Stomach (tissue), 9 donors: Measurements from ENCODE around the gene DCAKD. TPM values are rescaled to one million over a fixed set of nuclear protein-coding genes. Genes with fewer than 3 reads are reported as not detected.
A peak's percentile ranks its signal among the peaks of the same experiment; 100 is the strongest.

ENCODE experiments used
- DNase-seq, 2 donors: peaks; one replicate each; pipeline versions ENCODE4 v3.0.0 to v3.0.0-alpha.2; 2013 to 2019
- H3K27ac ChIP-seq, 5 donors: fragments of 200-600 bp in 4 of 5; sonication (generic) in 4 of 5; one replicate each; pipeline ENCODE4 v1.5.1; 2013 to 2019; ENCODE audit warnings: mild to moderate bottlenecking in 1 of 5, moderate library complexity in 1 of 5
- H3K27me3 ChIP-seq, 3 donors: fragments of 200-600 bp; sonication (generic); one replicate each; pipeline ENCODE4 v1.5.1; 2017 to 2019; ENCODE audit warnings: mixed run types in 1 of 3
- H3K36me3 ChIP-seq, 4 donors: fragments of 200-600 bp; sonication (generic); 1 replicate in 3 of 4; 2 replicates in 1 of 4; pipeline ENCODE4 v1.5.1; 2016 to 2019
- H3K4me1 ChIP-seq, 4 donors: fragments of 200-600 bp; sonication (generic); one replicate each; pipeline ENCODE4 v1.5.1; 2016 to 2019
- H3K4me3 ChIP-seq, 4 donors: fragments of 200-600 bp; sonication (generic) in 3 of 4; one replicate each; pipeline ENCODE4 v1.5.1; 2016 to 2019; ENCODE audit warnings: mild to moderate bottlenecking in 1 of 4
- H3K9me3 ChIP-seq, 4 donors: fragments of 200-600 bp; sonication (generic); one replicate each; pipeline ENCODE4 v1.5.1; 2016 to 2019
- EP300 ChIP-seq: sonication (generic); formaldehyde crosslinking; IDR thresholded peaks from one replicate; pipeline ENCODE4 v1.6.1; 2017; ENCODE audit warnings: antibody characterized with exemption
- POLR2A ChIP-seq, 4 donors: fragments of 450-650 bp; IDR thresholded peaks; one replicate each; pipeline ENCODE4 v1.6.1; 2016; ENCODE audit warnings: antibody characterized with exemption in 4 of 4, control low read depth in 2 of 4, mild to moderate bottlenecking in 1 of 4, moderate library complexity in 1 of 4
- POLR2AphosphoS5 ChIP-seq, 3 donors: sonication (generic); formaldehyde crosslinking; IDR thresholded peaks; one replicate each; pipeline ENCODE4 v1.6.1; 2016; ENCODE audit warnings: antibody characterized with exemption in 3 of 3
- WGBS, 5 donors: extraction: QIAGEN DNeasy Blood & Tissue Kit in 3 of 5; methylation state at CpG; one replicate each; pipeline versions ENCODE4 v1.1.5 to v1.1.7; 2013 to 2018; 5-methylcytosine and 5-hydroxymethylcytosine counted together
- intact Hi-C: fragments of 100-400 bp; cut with DNase I; formaldehyde crosslinking; loops from one replicate; pipeline ENCODE4 v1.15.1; 2023; ENCODE audit warnings: low total_unique reads
- polyA plus RNA-seq, 3 donors: library from polyadenylated mRNA; stranded (reverse); fragments of 200-250 nt; gene quantifications; one replicate each; pipeline ENCODE4 v1.2.3, GENCODE V29; 2013
- total RNA-seq, 5 donors: library from RNA; depleted of rRNA; stranded (reverse); fragments of >200 nt; gene quantifications; one replicate each; pipeline versions ENCODE4 v1.1.0 to v1.2.3, GENCODE V29; 2014 to 2016
- TF ChIP-seq, protein P1 (sequence below), 7 experiments: fragments of 450-650 bp in 4 of 7; fragments of 200-600 bp in 3 of 7; sonication (generic) in 3 of 7; IDR thresholded peaks; one replicate each; pipeline ENCODE4 v1.5.1; 2016 to 2019; ENCODE audit warnings: antibody characterized with exemption in 7 of 7, control low read depth in 2 of 7, mild to moderate bottlenecking in 1 of 7
- donor health status: healthy with polysubstance abuse.
- donor health status: Bipolar disorder and iron deficiency.
- donor health status: healthy.

The DCAKD gene
- total and polyA plus RNA-seq, 8 donors, result 2.3 to 22.9 (median 13.2) TPM

DNA sequence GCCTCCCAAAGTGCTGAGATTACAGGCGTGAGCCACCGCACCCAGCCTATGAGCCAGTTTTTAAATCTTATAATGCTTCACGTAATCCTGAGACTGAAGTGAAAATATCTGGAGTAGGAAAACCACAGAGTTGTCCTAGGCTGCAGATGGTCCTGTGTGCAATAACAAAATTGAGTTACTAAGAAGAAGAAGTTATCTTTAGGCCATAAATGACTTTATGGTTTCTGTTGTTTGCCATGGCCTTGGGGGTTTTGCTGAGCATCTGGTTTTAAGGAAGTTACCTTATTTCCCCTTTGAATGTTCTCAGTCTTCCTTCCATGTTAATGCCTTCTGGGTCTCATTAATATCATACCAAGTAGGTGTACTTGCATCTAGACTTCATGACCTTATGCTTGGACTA is 26.2 kb upstream of the DCAKD start:
- no peak for DNase-seq
- WGBS, 5 donors, result 81 to 90% (median 86%) methylated on average over 3 of the region's 3 CpGs
- H3K4me3 ChIP-seq, result no peak overlapping the region
- no peaks in the 10 kb centered on the region for H3K27me3 ChIP-seq
- TF ChIP-seq POLR2A (IDR thresholded peaks at IDR 0.05) (no peak), POLR2AphosphoS5 (IDR thresholded peaks at IDR 0.05) (no peak), EP300 (no peak)
- TF ChIP-seq, protein P1, sequence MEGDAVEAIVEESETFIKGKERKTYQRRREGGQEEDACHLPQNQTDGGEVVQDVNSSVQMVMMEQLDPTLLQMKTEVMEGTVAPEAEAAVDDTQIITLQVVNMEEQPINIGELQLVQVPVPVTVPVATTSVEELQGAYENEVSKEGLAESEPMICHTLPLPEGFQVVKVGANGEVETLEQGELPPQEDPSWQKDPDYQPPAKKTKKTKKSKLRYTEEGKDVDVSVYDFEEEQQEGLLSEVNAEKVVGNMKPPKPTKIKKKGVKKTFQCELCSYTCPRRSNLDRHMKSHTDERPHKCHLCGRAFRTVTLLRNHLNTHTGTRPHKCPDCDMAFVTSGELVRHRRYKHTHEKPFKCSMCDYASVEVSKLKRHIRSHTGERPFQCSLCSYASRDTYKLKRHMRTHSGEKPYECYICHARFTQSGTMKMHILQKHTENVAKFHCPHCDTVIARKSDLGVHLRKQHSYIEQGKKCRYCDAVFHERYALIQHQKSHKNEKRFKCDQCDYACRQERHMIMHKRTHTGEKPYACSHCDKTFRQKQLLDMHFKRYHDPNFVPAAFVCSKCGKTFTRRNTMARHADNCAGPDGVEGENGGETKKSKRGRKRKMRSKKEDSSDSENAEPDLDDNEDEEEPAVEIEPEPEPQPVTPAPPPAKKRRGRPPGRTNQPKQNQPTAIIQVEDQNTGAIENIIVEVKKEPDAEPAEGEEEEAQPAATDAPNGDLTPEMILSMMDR (IDR thresholded peaks at IDR 0.05), result no peak
- no peaks in the 10 kb centered on the region for H3K9me3 ChIP-seq
- H3K36me3 ChIP-seq, result peaks cover 10 to 62% (median 56%) of the 10 kb centered on the region in 4 donors
- intact Hi-C loops, result no loop called here
- peaks cover 0 to 48% (median 21%) of the 10 kb centered on the region in 4 donors for H3K4me1 ChIP-seq
- peak overlapping the region in 4 of 5 donors; percentile 15 to 75 (median 30) for H3K27ac ChIP-seq

DNA sequence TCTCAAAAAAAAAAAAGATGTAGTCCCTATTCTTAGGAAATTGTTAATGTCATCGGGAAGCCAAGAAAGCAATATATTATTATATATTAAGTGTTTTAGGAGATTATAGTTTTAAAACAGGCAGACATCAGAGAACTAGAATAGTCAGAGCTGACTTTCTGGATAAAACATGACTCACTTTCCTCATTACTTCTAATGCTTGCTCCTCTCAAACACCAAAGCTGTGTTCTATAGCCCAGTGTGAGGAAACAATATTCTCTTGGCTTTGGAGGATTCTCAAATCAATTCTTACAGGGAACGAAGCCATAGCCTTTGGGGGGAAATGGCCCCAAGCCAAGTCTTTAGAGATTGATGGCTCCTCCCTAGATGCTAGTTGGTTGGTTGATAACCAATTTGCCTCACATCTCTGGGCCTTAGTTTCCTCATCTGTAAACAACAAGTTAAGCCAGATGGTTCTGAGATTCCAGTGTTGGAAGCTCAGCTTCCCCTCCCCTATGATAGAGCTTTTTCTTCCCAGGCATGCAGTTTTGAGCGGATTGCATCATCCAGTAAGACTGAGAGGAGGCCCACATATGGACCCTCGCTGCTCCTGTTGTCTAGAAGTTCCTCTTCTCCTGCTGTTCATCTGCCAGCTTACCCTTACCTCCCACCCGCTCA is 22.1 kb upstream of the DCAKD start:
- TF ChIP-seq, protein P1 (IDR thresholded peaks at IDR 0.05), result no peak
- peak in 2 of 3 donors; percentile 41 to 56 for TF ChIP-seq POLR2AphosphoS5 (IDR thresholded peaks at IDR 0.05)
- peak in 1 of 2 donors; percentile 59 for DNase-seq
- H3K27ac ChIP-seq, result peak overlapping the region in 4 of 5 donors; percentile 32 to 85 (median 76)
- intact Hi-C loops, result no loop called here
- H3K4me3 ChIP-seq, result no peak overlapping the region
- no peaks in the 10 kb centered on the region for H3K9me3 ChIP-seq
- peaks cover 0 to 62% (median 29%) of the 10 kb centered on the region in 4 donors for H3K4me1 ChIP-seq
- H3K36me3 ChIP-seq, result peaks cover 10 to 66% (median 47%) of the 10 kb centered on the region in 4 donors
- H3K27me3 ChIP-seq, result no peaks in the 10 kb centered on the region
- 64 to 85% (median 74%) methylated on average over 5 of the region's 5 CpGs for WGBS, 5 donors

DNA sequence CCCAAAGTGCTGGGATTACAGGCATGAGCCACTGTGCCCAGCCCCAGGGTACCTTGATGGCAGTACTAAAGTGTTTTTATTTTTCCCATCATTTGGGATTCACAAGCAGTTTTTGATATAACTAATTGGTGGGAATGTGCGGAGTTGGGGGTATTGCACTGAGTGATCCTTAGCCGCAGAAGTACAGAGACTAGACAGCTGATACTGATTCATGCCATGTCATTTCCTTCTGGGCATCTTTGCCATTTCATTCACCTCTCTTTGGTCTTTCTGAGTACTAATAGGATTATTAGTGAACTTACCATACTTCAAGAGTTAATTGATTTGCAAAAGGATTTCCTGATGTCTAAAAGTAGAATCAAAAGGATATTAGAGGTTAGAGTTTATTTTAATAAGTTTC is 19.4 kb upstream of the DCAKD start:
- H3K9me3 ChIP-seq, result no peaks in the 10 kb centered on the region
- H3K36me3 ChIP-seq, result peaks cover 10 to 69% (median 50%) of the 10 kb centered on the region in 4 donors
- intact Hi-C loops, result no loop called here
- peaks cover 0 to 57% (median 23%) of the 10 kb centered on the region in 4 donors for H3K4me1 ChIP-seq
- no peak overlapping the region for H3K4me3 ChIP-seq
- no peaks in the 10 kb centered on the region for H3K27me3 ChIP-seq
- WGBS, 5 donors, result 85 to 97% (median 94%) methylated on average over 2 of the region's 2 CpGs
- H3K27ac ChIP-seq, result no peak overlapping the region
- TF ChIP-seq, protein P1 (IDR thresholded peaks at IDR 0.05), result no peak
- TF ChIP-seq POLR2AphosphoS5 (IDR thresholded peaks at IDR 0.05) (no peak), EP300 (no peak), POLR2A (IDR thresholded peaks at IDR 0.05) (no peak)
- no peak for DNase-seq

DNA sequence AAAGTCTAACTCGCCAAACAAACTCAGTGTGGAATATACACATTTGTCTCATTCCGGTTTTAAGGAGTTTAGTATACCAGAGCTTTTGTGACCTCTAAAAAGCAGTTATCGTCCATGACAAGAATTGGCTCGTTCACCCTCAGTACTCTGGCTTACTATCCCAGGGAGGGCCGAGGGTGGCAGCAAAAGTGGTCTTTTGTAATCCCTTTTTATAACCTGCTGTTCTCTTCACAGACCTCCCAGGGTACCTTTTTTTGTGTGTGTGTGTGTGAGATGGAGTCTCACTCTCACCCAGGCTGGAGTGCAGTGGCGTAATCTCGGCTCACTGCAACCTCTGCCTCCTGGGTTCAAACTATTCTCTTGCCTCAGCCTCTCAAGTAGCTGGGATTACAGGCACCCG is 18.6 kb upstream of the DCAKD start:
- no peaks in the 10 kb centered on the region for H3K9me3 ChIP-seq
- 80 to 91% (median 89%) methylated on average over 8 of the region's 8 CpGs for WGBS, 5 donors
- TF ChIP-seq, protein P1 (IDR thresholded peaks at IDR 0.05), result no peak
- TF ChIP-seq EP300 (no peak), POLR2AphosphoS5 (IDR thresholded peaks at IDR 0.05) (no peak), POLR2A (IDR thresholded peaks at IDR 0.05) (no peak)
- peaks cover 10 to 68% (median 45%) of the 10 kb centered on the region in 4 donors for H3K36me3 ChIP-seq
- no peak overlapping the region for H3K4me3 ChIP-seq
- H3K27ac ChIP-seq, result no peak overlapping the region
- no peaks in the 10 kb centered on the region for H3K27me3 ChIP-seq
- no peak for DNase-seq
- peaks cover 0 to 61% (median 27%) of the 10 kb centered on the region in 4 donors for H3K4me1 ChIP-seq
- intact Hi-C loops, result no loop called here
